MG63 (cell line): ENCODE measurements around the gene TRERF1. TPM values are rescaled to one million over a fixed set of nuclear protein-coding genes. Genes with fewer than 3 reads are reported as not detected.
"Not testable (repeated sequence)": the region's sequence is repeated elsewhere in the genome, so short reads cannot be mapped to it uniquely, and the experiment has no call there.

ENCODE experiments used
- DNase-seq: peaks from one replicate; pipeline ENCODE4 v3.0.0-alpha.2; 2020
- H3K27me3 ChIP-seq: fragments of 250-450 bp; sonication (Bioruptor Pico); 2 replicates; pipeline ENCODE4 v1.5.1; 2020; ENCODE audit warnings: mild to moderate bottlenecking, moderate library complexity
- H3K36me3 ChIP-seq: fragments of 250-450 bp; sonication (Bioruptor Pico); 2 replicates; pipeline ENCODE4 v1.5.1; 2020; ENCODE audit warnings: mild to moderate bottlenecking, moderate library complexity
- H3K4me3 ChIP-seq: fragments of 250-450 bp; sonication (Bioruptor Pico); 2 replicates; pipeline ENCODE4 v1.5.1; 2020; ENCODE audit warnings: mild to moderate bottlenecking, moderate library complexity
- H3K9me3 ChIP-seq: fragments of 250-450 bp; sonication (Bioruptor Pico); 2 replicates; pipeline ENCODE4 v1.5.1; 2020; ENCODE audit warnings: mild to moderate bottlenecking, moderate library complexity
- total RNA-seq: library from RNA; depleted of rRNA; stranded (reverse); fragments of >200 nt; shearing (Covaris generic); gene quantifications from 2 replicates; pipeline ENCODE4 v1.2.3, GENCODE V29; 2014; ENCODE audit warnings: low replicate concordance

TRERF1 gene
- total RNA-seq, 1 experiment from 2014 or later, result 2.1 TPM

GRCh38 chr6:42341771-42342553 lies 109.8 kb downstream of the TRERF1 start:
- no peaks in the 10 kb centered on the region for H3K9me3 ChIP-seq
- no peaks in the 10 kb centered on the region for H3K27me3 ChIP-seq
- no peak overlapping the region for H3K4me3 ChIP-seq
- DNase-seq, result no peak
- H3K36me3 ChIP-seq, result no peaks in the 10 kb centered on the region

GRCh38 chr6:42341221-42341620 lies 110.5 kb downstream of the TRERF1 start:
- H3K36me3 ChIP-seq, result no peaks in the 10 kb centered on the region
- H3K4me3 ChIP-seq, result no peak overlapping the region
- H3K9me3 ChIP-seq, result no peaks in the 10 kb centered on the region
- no peak for DNase-seq
- H3K27me3 ChIP-seq, result no peaks in the 10 kb centered on the region

GRCh38 chr6:42340511-42340910 lies 111.2 kb downstream of the TRERF1 start:
- Histone ChIP-seq H3K9me3 (no peaks in the 10 kb centered on the region), H3K4me3 (no peak overlapping the region), H3K36me3 (no peaks in the 10 kb centered on the region), H3K27me3 (no peaks in the 10 kb centered on the region)
- DNase-seq, result no peak

- no peaks in the 10 kb centered on the region for H3K9me3 ChIP-seq
- no peak overlapping the region for H3K4me3 ChIP-seq
- no peaks in the 10 kb centered on the region for H3K27me3 ChIP-seq
- DNase-seq, result no peak
- H3K36me3 ChIP-seq, result no peaks in the 10 kb centered on the region
Observed at GRCh38 chr6:42339991-42340401, 111.7 kb downstream of the TRERF1 start.

GRCh38 chr6:42338744-42339222 lies 112.9 kb downstream of the TRERF1 start:
- no peaks in the 10 kb centered on the region for H3K9me3 ChIP-seq
- no peaks in the 10 kb centered on the region for H3K36me3 ChIP-seq
- H3K27me3 ChIP-seq, result no peaks in the 10 kb centered on the region
- DNase-seq, result peak; percentile 78
- no peak overlapping the region for H3K4me3 ChIP-seq

GRCh38 chr6:42337985-42338743 lies 113.6 kb downstream of the TRERF1 start:
- no peaks in the 10 kb centered on the region for H3K27me3 ChIP-seq
- H3K9me3 ChIP-seq, result no peaks in the 10 kb centered on the region
- no peak overlapping the region for H3K4me3 ChIP-seq
- DNase-seq, result no peak
- no peaks in the 10 kb centered on the region for H3K36me3 ChIP-seq

- Histone ChIP-seq H3K9me3 (no peaks in the 10 kb centered on the region), H3K27me3 (no peaks in the 10 kb centered on the region), H3K36me3 (no peaks in the 10 kb centered on the region), H3K4me3 (no peak overlapping the region)
- DNase-seq, result no peak
Observed at GRCh38 chr6:42336431-42336830, 115.3 kb downstream of the TRERF1 start.

- H3K4me3 ChIP-seq, result no peak overlapping the region
- H3K36me3 ChIP-seq, result no peaks in the 10 kb centered on the region
- DNase-seq, result no peak
- H3K9me3 ChIP-seq, result no peaks in the 10 kb centered on the region
- no peaks in the 10 kb centered on the region for H3K27me3 ChIP-seq
Observed at GRCh38 chr6:42335896-42336295, 115.8 kb downstream of the TRERF1 start.

GRCh38 chr6:42334870-42335269 lies 116.9 kb downstream of the TRERF1 start:
- Histone ChIP-seq H3K36me3 (no peaks in the 10 kb centered on the region), H3K27me3 (no peaks in the 10 kb centered on the region), H3K4me3 (no peak overlapping the region), H3K9me3 (no peaks in the 10 kb centered on the region)
- no peak for DNase-seq

- H3K4me3 ChIP-seq, result no peak overlapping the region
- no peaks in the 10 kb centered on the region for H3K27me3 ChIP-seq
- H3K36me3 ChIP-seq, result no peaks in the 10 kb centered on the region
- H3K9me3 ChIP-seq, result no peaks in the 10 kb centered on the region
- no peak for DNase-seq
Observed at GRCh38 chr6:42333612-42334011, 118.1 kb downstream of the TRERF1 start.

GRCh38 chr6:42332916-42333315 lies 118.8 kb downstream of the TRERF1 start:
- DNase-seq, result no peak
- Histone ChIP-seq H3K36me3 (no peaks in the 10 kb centered on the region), H3K9me3 (no peaks in the 10 kb centered on the region), H3K4me3 (no peak overlapping the region), H3K27me3 (no peaks in the 10 kb centered on the region)

GRCh38 chr6:42331019-42331418 lies 120.7 kb downstream of the TRERF1 start:
- Histone ChIP-seq H3K27me3 (no peaks in the 10 kb centered on the region), H3K4me3 (no peak overlapping the region), H3K9me3 (no peaks in the 10 kb centered on the region), H3K36me3 (no peaks in the 10 kb centered on the region)
- DNase-seq, result no peak

- DNase-seq, result no peak
- Histone ChIP-seq H3K4me3 (no peak overlapping the region), H3K27me3 (no peaks in the 10 kb centered on the region), H3K36me3 (no peaks in the 10 kb centered on the region), H3K9me3 (no peaks in the 10 kb centered on the region)
Observed at GRCh38 chr6:42326248-42326647, 125.5 kb downstream of the TRERF1 start.

- not testable (repeated sequence) for DNase-seq, H3K36me3 ChIP-seq, H3K9me3 ChIP-seq, H3K4me3 ChIP-seq, H3K27me3 ChIP-seq
Observed at GRCh38 chr6:42324656-42325324, 126.9 kb downstream of the TRERF1 start.

- Histone ChIP-seq H3K27me3 (no peaks in the 10 kb centered on the region), H3K36me3 (no peaks in the 10 kb centered on the region), H3K9me3 (no peaks in the 10 kb centered on the region), H3K4me3 (no peak overlapping the region)
- DNase-seq, result no peak
Observed at GRCh38 chr6:42322676-42323075, 129.1 kb downstream of the TRERF1 start.

GRCh38 chr6:42321976-42322375 lies 129.8 kb downstream of the TRERF1 start:
- Histone ChIP-seq H3K4me3 (no peak overlapping the region), H3K9me3 (no peaks in the 10 kb centered on the region), H3K36me3 (no peaks in the 10 kb centered on the region), H3K27me3 (no peaks in the 10 kb centered on the region)
- no peak for DNase-seq

GRCh38 chr6:42320762-42321161 lies 131.0 kb downstream of the TRERF1 start:
- Histone ChIP-seq H3K4me3 (no peak overlapping the region), H3K36me3 (no peaks in the 10 kb centered on the region), H3K9me3 (no peaks in the 10 kb centered on the region), H3K27me3 (no peaks in the 10 kb centered on the region)
- no peak for DNase-seq
